K562 (cell line): ENCODE measurements around the gene RERE.

Experiments used
- CTCF ChIP-seq, 3 experiments: IDR thresholded peaks in 2 of 3; conservative IDR thresholded peaks in 1 of 3; 2 replicates each; pipeline ENCODE4 v1.5.1; 2011 to 2012; ENCODE audit warnings: low read length in 3 of 3, mild to moderate bottlenecking in 3 of 3, control low read depth in 2 of 3, improper control_type of control experiment in 1 of 3, inconsistent platforms in 1 of 3, low read depth in 1 of 3, mixed read lengths in 1 of 3, moderate library complexity in 1 of 3; ENCODE audit not compliant: insufficient read depth in 2 of 3
- SMARCA4 ChIP-seq: fragments of 450-650 bp; IDR thresholded peaks from 2 replicates; pipeline ENCODE4 v1.6.1; 2016
- ZBTB33 ChIP-seq: sonication (generic); formaldehyde crosslinking; IDR thresholded peaks from 2 replicates; pipeline ENCODE4 v1.8.1; 2023; ENCODE audit warnings: mild to moderate bottlenecking, missing genetic modification reagents
- ZKSCAN8 ChIP-seq: fragments of 200-800 bp; sonication (Bioruptor generic); IDR thresholded peaks from 2 replicates; pipeline ENCODE4 v1.6.1; 2016; ENCODE audit warnings: missing genetic modification characterization, missing compliant biosample characterization
- TF ChIP-seq, protein P1 (sequence below): fragments of 250-450 bp; sonication (Bioruptor Pico); IDR thresholded peaks from 2 replicates; pipeline ENCODE4 v1.8.0; 2021; ENCODE audit warnings: moderate library complexity, mild to moderate bottlenecking, inconsistent platforms

GRCh38 chr1:8382051-8382505 is 435.4 kb downstream of the RERE start:
- TF ChIP-seq, protein P1, sequence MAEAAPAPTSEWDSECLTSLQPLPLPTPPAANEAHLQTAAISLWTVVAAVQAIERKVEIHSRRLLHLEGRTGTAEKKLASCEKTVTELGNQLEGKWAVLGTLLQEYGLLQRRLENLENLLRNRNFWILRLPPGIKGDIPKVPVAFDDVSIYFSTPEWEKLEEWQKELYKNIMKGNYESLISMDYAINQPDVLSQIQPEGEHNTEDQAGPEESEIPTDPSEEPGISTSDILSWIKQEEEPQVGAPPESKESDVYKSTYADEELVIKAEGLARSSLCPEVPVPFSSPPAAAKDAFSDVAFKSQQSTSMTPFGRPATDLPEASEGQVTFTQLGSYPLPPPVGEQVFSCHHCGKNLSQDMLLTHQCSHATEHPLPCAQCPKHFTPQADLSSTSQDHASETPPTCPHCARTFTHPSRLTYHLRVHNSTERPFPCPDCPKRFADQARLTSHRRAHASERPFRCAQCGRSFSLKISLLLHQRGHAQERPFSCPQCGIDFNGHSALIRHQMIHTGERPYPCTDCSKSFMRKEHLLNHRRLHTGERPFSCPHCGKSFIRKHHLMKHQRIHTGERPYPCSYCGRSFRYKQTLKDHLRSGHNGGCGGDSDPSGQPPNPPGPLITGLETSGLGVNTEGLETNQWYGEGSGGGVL, result no peak
- TF ChIP-seq CTCF (IDR thresholded peaks at IDR 0.05 in 2 of 3, conservative IDR thresholded peaks at IDR 0.05 in 1 of 3; ENCODE audit: insufficient read depth in 2 of 3, low read depth in 1 of 3, low read length in 3 of 3) (no peak), ZKSCAN8 (CRISPR knock-in tag) (no peak), SMARCA4 (no peak), ZBTB33 (CRISPR knock-in tag) (no peak)
